Gastroesophageal sphincter (tissue), 4 donors: ENCODE measurements around the gene BDKRB1. TPM values are rescaled to one million over a fixed set of nuclear protein-coding genes. Genes with fewer than 3 reads are reported as not detected.
A peak's percentile ranks its signal among the peaks of the same experiment; 100 is the strongest.

ENCODE experiments used
- ATAC-seq: fragments of 150-250 bp; one replicate; pipeline ENCODE4 v1.9.1; 2016; ENCODE audit warnings: mild to moderate bottlenecking, moderate library complexity
- H3K27ac ChIP-seq, 4 donors: fragments of 200-600 bp; sonication (generic) in 3 of 4; 1 replicate in 3 of 4; 2 replicates in 1 of 4; pipeline ENCODE4 v1.5.1; 2016 to 2019
- H3K27me3 ChIP-seq: fragments of 200-600 bp; sonication (generic); one replicate; pipeline ENCODE4 v1.5.1; 2019
- H3K36me3 ChIP-seq, 2 donors: fragments of 200-600 bp; sonication (generic); one replicate each; pipeline ENCODE4 v1.5.1; 2019; ENCODE audit warnings: control low read depth in 1 of 2
- H3K4me1 ChIP-seq, 3 donors: fragments of 200-600 bp; sonication (generic); 1 replicate in 2 of 3; 2 replicates in 1 of 3; pipeline ENCODE4 v1.5.1; 2016 to 2019; ENCODE audit warnings: control low read depth in 2 of 3
- H3K4me3 ChIP-seq, 2 donors: fragments of 200-600 bp; sonication (generic); one replicate each; pipeline ENCODE4 v1.5.1; 2019; ENCODE audit warnings: mild to moderate bottlenecking in 1 of 2, moderate library complexity in 1 of 2
- H3K9me3 ChIP-seq, 3 donors: fragments of 200-600 bp; sonication (generic); one replicate each; pipeline ENCODE4 v1.5.1; 2017 to 2019; ENCODE audit warnings: control low read depth in 2 of 3
- CTCF ChIP-seq, 4 experiments: fragments of 200-600 bp in 2 of 4; fragments of 450-650 bp in 2 of 4; sonication (generic) in 1 of 4; IDR thresholded peaks; one replicate each; pipeline ENCODE4 v1.5.1; 2017 to 2019; ENCODE audit warnings: antibody characterized with exemption in 4 of 4, mild to moderate bottlenecking in 2 of 4, moderate library complexity in 2 of 4
- EP300 ChIP-seq: sonication (generic); formaldehyde crosslinking; IDR thresholded peaks from one replicate; pipeline ENCODE4 v1.6.1; 2017; ENCODE audit warnings: antibody characterized with exemption, mild to moderate bottlenecking
- POLR2A ChIP-seq, 2 donors: fragments of 450-650 bp; IDR thresholded peaks; one replicate each; pipeline ENCODE4 v1.6.1; 2017; ENCODE audit warnings: antibody characterized with exemption in 2 of 2, mild to moderate bottlenecking in 2 of 2, moderate library complexity in 1 of 2
- POLR2AphosphoS5 ChIP-seq: sonication (generic); formaldehyde crosslinking; IDR thresholded peaks from one replicate; pipeline ENCODE4 v1.6.1; 2017; ENCODE audit warnings: antibody characterized with exemption
- WGBS, 2 donors: methylation state at CpG; one replicate each; pipeline ENCODE4 v1.1.5; 2018; ENCODE audit warnings: low coverage in 1 of 2; 5-methylcytosine and 5-hydroxymethylcytosine counted together
- total RNA-seq, 4 donors: library from RNA; depleted of rRNA; stranded (reverse); fragments of >200 nt; gene quantifications; one replicate each; pipeline ENCODE4 v1.1.0, GENCODE V29; 2016

Gene BDKRB1
- total RNA-seq, 4 donors from 2014 or later: 0.50 to 7.9 (median 1.2) TPM; not detected in 1

- TF ChIP-seq POLR2A (IDR thresholded peaks at IDR 0.05) (no peak), EP300 (no peak), CTCF (IDR thresholded peaks at IDR 0.05) (no peak), POLR2AphosphoS5 (no peak)
- Histone ChIP-seq H3K4me1 (peaks cover 0 to 5% (median 0%) of the 10 kb centered on the region in 3 donors), H3K9me3 (peaks cover 0 to 8% (median 0%) of the 10 kb centered on the region in 3 donors), H3K4me3 (no peak overlapping the region), H3K36me3 (no peaks in the 10 kb centered on the region), H3K27me3 (no peaks in the 10 kb centered on the region), H3K27ac (no peak overlapping the region)
- no peak for ATAC-seq
- WGBS, 2 donors: 30 to 59% methylated on average over 3 of the region's 16 CpGs
These were observed 6.0 kb downstream of the BDKRB1 start for GRCh38 chr14:96261772-96262655.

- ATAC-seq: no peak
- WGBS, 2 donors: 74 to 75% methylated on average over 7 to 10 of the region's 20 CpGs
These were observed 7.6 kb downstream of the BDKRB1 start for GRCh38 chr14:96263347-96264199.

GRCh38 chr14:96264200-96264553, 8.2 kb downstream of the BDKRB1 start:
- H3K27ac ChIP-seq: no peak overlapping the region
- 92 to 95% methylated on average over 3 to 6 of the region's 14 CpGs for WGBS, 2 donors
- peaks cover 0 to 12% (median 4%) of the 10 kb centered on the region in 3 donors for H3K4me1 ChIP-seq
- no peak for ATAC-seq
- TF ChIP-seq POLR2A (IDR thresholded peaks at IDR 0.05) (no peak), EP300 (no peak), POLR2AphosphoS5 (no peak), CTCF (IDR thresholded peaks at IDR 0.05) (no peak)
- no peak overlapping the region for H3K4me3 ChIP-seq
- H3K27me3 ChIP-seq: no peaks in the 10 kb centered on the region
- H3K36me3 ChIP-seq: no peaks in the 10 kb centered on the region
- H3K9me3 ChIP-seq: peaks cover 0 to 8% (median 0%) of the 10 kb centered on the region in 3 donors

More at GRCh38 chr14:96263347-96264199, 7.6 kb downstream of the BDKRB1 start:
- H3K27ac ChIP-seq: no peak overlapping the region
- peaks cover 0 to 6% (median under 1%) of the 10 kb centered on the region in 3 donors for H3K4me1 ChIP-seq
- H3K9me3 ChIP-seq: peaks cover 0 to 8% (median 0%) of the 10 kb centered on the region in 3 donors
- H3K4me3 ChIP-seq: no peak overlapping the region
- no peaks in the 10 kb centered on the region for H3K36me3 ChIP-seq
- no peaks in the 10 kb centered on the region for H3K27me3 ChIP-seq
- TF ChIP-seq CTCF (IDR thresholded peaks at IDR 0.05) (no peak), EP300 (no peak), POLR2A (IDR thresholded peaks at IDR 0.05) (no peak), POLR2AphosphoS5 (no peak)

GRCh38 chr14:96264853-96265252, 8.8 kb downstream of the BDKRB1 start:
- TF ChIP-seq CTCF (IDR thresholded peaks at IDR 0.05) (peak in 2 of 4 experiments; percentile 19 to 41), EP300 (no peak)
- Histone ChIP-seq H3K27ac (no peak overlapping the region), H3K4me1 (peaks cover 0 to 18% (median 7%) of the 10 kb centered on the region in 3 donors), H3K9me3 (peaks cover 0 to 4% (median 0%) of the 10 kb centered on the region in 3 donors), H3K36me3 (no peaks in the 10 kb centered on the region), H3K4me3 (no peak overlapping the region), H3K27me3 (no peaks in the 10 kb centered on the region)
- WGBS, 2 donors: 90% methylated on average over 2 of the region's 3 CpGs
- no peak for ATAC-seq
